Gastrocnemius medialis (tissue), 4 donors: ENCODE results near the gene NHERF1. TPM values are rescaled to one million over a fixed set of nuclear protein-coding genes. Genes with fewer than 3 reads are reported as not detected.

Source experiments
- ATAC-seq, 2 donors: fragments of 150-250 bp; one replicate each; pipeline ENCODE4 v1.9.1; 2016
- DNase-seq, 2 donors: peaks; one replicate each; pipeline ENCODE4 v3.0.0-alpha.2; 2019
- H3K27ac ChIP-seq, 4 donors: fragments of 200-600 bp; sonication (generic); 1 replicate in 1 of 4; 2 replicates in 3 of 4; pipeline ENCODE4 v1.5.1; 2016 to 2018; ENCODE audit warnings: mild to moderate bottlenecking in 2 of 4, moderate library complexity in 1 of 4
- H3K27me3 ChIP-seq, 3 donors: fragments of 200-600 bp; sonication (generic) in 2 of 3; 1 replicate in 1 of 3; 2 replicates in 2 of 3; pipeline versions ENCODE4 v1.5.1 to v1.6.0; 2016 to 2019; ENCODE audit warnings: mild to moderate bottlenecking in 1 of 3, moderate library complexity in 1 of 3
- H3K36me3 ChIP-seq, 2 donors: fragments of 200-600 bp; sonication (generic) in 1 of 2; one replicate each; pipeline ENCODE4 v1.5.1; 2017 to 2018
- H3K4me1 ChIP-seq, 2 donors: fragments of 200-600 bp; sonication (generic) in 1 of 2; one replicate each; pipeline ENCODE4 v1.5.1; 2016 to 2017; ENCODE audit warnings: mild to moderate bottlenecking in 2 of 2
- H3K4me3 ChIP-seq, 4 donors: fragments of 200-600 bp; sonication (generic) in 3 of 4; 1 replicate in 1 of 4; 2 replicates in 3 of 4; pipeline ENCODE4 v1.5.1; 2016 to 2019; ENCODE audit warnings: mild to moderate bottlenecking in 2 of 4
- H3K9me3 ChIP-seq, 3 donors: fragments of 200-600 bp; sonication (generic) in 2 of 3; 1 replicate in 1 of 3; 2 replicates in 2 of 3; pipeline ENCODE4 v1.5.1; 2016 to 2019
- POLR2A ChIP-seq, 2 donors: fragments of 450-650 bp; IDR thresholded peaks; one replicate each; pipeline ENCODE4 v1.6.1; 2017; ENCODE audit warnings: antibody characterized with exemption in 2 of 2, mild to moderate bottlenecking in 2 of 2, moderate library complexity in 2 of 2
- in situ Hi-C, 4 donors: fragments of 200-750 bp; cut with MboI; loops; one replicate each; pipeline versions ENCODE4 v1.15.0 to v1.8.0; 2017; ENCODE audit warnings: low sequenced_read_pairs in 4 of 4
- intact Hi-C: fragments of 100-400 bp; cut with DNase I; formaldehyde crosslinking; loops from one replicate; pipeline ENCODE4 v1.15.1; 2023; ENCODE audit warnings: low total_unique reads
- total RNA-seq, 4 donors: library from RNA; depleted of rRNA; stranded (reverse); fragments of >200 nt; gene quantifications; one replicate each; pipeline versions ENCODE4 v1.1.0 to v1.2.3, GENCODE V29; 2016
- TF ChIP-seq, protein P1 (sequence below), 5 experiments: fragments of 450-650 bp in 3 of 5; fragments of 200-600 bp in 2 of 5; sonication (generic) in 2 of 5; IDR thresholded peaks in 4 of 5; conservative IDR thresholded peaks in 1 of 5; 1 replicate in 4 of 5; 2 replicates in 1 of 5; pipeline ENCODE4 v1.5.1; 2016 to 2019; ENCODE audit warnings: antibody characterized with exemption in 5 of 5, mild to moderate bottlenecking in 3 of 5, moderate library complexity in 3 of 5

Gene NHERF1
- total RNA-seq, 4 donors from 2014 or later, result 3.8 to 5.6 (median 5.5) TPM

- Histone ChIP-seq H3K4me1 (peaks cover 11 to 14% of the 10 kb centered on the region in 2 donors), H3K27ac (peak overlapping the region in 1 of 4 donors; percentile 69), H3K27me3 (peaks cover 1 to 13% (median 4%) of the 10 kb centered on the region in 3 donors), H3K4me3 (no peak overlapping the region), H3K9me3 (no peaks in the 10 kb centered on the region), H3K36me3 (no peaks in the 10 kb centered on the region)
- TF ChIP-seq, protein P1, sequence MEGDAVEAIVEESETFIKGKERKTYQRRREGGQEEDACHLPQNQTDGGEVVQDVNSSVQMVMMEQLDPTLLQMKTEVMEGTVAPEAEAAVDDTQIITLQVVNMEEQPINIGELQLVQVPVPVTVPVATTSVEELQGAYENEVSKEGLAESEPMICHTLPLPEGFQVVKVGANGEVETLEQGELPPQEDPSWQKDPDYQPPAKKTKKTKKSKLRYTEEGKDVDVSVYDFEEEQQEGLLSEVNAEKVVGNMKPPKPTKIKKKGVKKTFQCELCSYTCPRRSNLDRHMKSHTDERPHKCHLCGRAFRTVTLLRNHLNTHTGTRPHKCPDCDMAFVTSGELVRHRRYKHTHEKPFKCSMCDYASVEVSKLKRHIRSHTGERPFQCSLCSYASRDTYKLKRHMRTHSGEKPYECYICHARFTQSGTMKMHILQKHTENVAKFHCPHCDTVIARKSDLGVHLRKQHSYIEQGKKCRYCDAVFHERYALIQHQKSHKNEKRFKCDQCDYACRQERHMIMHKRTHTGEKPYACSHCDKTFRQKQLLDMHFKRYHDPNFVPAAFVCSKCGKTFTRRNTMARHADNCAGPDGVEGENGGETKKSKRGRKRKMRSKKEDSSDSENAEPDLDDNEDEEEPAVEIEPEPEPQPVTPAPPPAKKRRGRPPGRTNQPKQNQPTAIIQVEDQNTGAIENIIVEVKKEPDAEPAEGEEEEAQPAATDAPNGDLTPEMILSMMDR (IDR thresholded peaks at IDR 0.05 in 4 of 5, conservative IDR thresholded peaks at IDR 0.05 in 1 of 5), result no peak
- no peak for TF ChIP-seq POLR2A (IDR thresholded peaks at IDR 0.05)
- in situ Hi-C loops, result loop anchor here in 3 of 4 donors (5.0 to 10.0 kb wide), 2 partner anchors 119 to 127 kb away; partner anchors contain the start of gene FDXR (in 1 of the 3)
- intact Hi-C loops, result loop anchor here (10.0 kb wide), 1 partner anchor 209 kb away; no protein-coding TSS in a partner anchor
- no peak for ATAC-seq
- DNase-seq, result no peak
Observed at GRCh38 chr17:74745548-74746177, 2.8 kb upstream of the NHERF1 start.

DNA sequence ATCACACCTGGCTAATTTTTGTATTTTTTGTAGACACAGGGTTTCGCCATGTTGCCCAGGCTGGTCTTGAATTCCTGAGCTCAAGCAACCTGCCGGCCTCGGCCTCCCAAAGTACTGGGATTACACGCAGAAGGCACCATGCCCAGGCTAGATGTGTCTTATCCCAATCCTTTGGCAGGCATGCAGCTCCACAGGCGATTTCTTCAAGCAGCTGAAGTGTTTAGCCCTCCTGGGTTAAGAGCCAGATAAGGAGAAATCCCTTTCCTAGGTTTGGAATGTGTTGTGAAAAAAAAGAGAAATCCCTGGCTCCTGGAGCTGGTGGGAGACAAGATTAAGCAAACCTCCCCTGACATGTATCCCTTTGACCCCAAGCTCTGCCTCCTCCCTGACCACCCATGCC lies 2.1 kb upstream of the NHERF1 start:
- no peak overlapping the region for H3K27ac ChIP-seq
- peaks cover 0 to 8% (median 4%) of the 10 kb centered on the region in 3 donors for H3K27me3 ChIP-seq
- H3K9me3 ChIP-seq, result no peaks in the 10 kb centered on the region
- in situ Hi-C loops, result loop anchor here in 3 of 4 donors (5.0 to 10.0 kb wide), 2 partner anchors 118 to 126 kb away; partner anchors contain the start of gene FDXR (in 1 of the 3)
- ATAC-seq (no peak), DNase-seq (no peak)
- TF ChIP-seq, protein P1 (IDR thresholded peaks at IDR 0.05 in 4 of 5, conservative IDR thresholded peaks at IDR 0.05 in 1 of 5), result no peak
- no peaks in the 10 kb centered on the region for H3K36me3 ChIP-seq
- intact Hi-C loops, result loop anchor here (10.0 kb wide), 1 partner anchor 208 kb away; no protein-coding TSS in a partner anchor
- peaks cover 11 to 14% of the 10 kb centered on the region in 2 donors for H3K4me1 ChIP-seq
- H3K4me3 ChIP-seq, result no peak overlapping the region

- H3K4me3 ChIP-seq, result no peak overlapping the region
- peaks cover 0 to 4% (median 3%) of the 10 kb centered on the region in 3 donors for H3K27me3 ChIP-seq
- DNase-seq, result no peak
- TF ChIP-seq, protein P1 (IDR thresholded peaks at IDR 0.05 in 4 of 5, conservative IDR thresholded peaks at IDR 0.05 in 1 of 5), result no peak
- TF ChIP-seq POLR2A (IDR thresholded peaks at IDR 0.05), result no peak
- intact Hi-C loops, result loop anchor here (10.0 kb wide), 1 partner anchor 208 kb away; no protein-coding TSS in a partner anchor
- peak overlapping the region in 1 of 4 donors; percentile 79 for H3K27ac ChIP-seq
- H3K36me3 ChIP-seq, result no peaks in the 10 kb centered on the region
- ATAC-seq, result no peak
- no peaks in the 10 kb centered on the region for H3K9me3 ChIP-seq
- in situ Hi-C loops, result loop anchor here in 3 of 4 donors (5.0 to 10.0 kb wide), 2 partner anchors 118 to 125 kb away; partner anchors contain the start of gene FDXR (in 1 of the 3)
- H3K4me1 ChIP-seq, result peaks cover 11 to 14% of the 10 kb centered on the region in 2 donors
Observed at GRCh38 chr17:74746922-74747321, 1.5 kb upstream of the NHERF1 start.

- Histone ChIP-seq H3K36me3 (no peaks in the 10 kb centered on the region), H3K4me1 (peaks cover 11 to 14% of the 10 kb centered on the region in 2 donors), H3K4me3 (peak overlapping the region; percentile 58 to 82 (median 72)), H3K9me3 (no peaks in the 10 kb centered on the region), H3K27me3 (peaks cover 0 to 4% (median 0%) of the 10 kb centered on the region in 3 donors), H3K27ac (peak overlapping the region; percentile 60 to 79 (median 72))
- ATAC-seq (peak in 1 of 2 donors; percentile 83), DNase-seq (no peak)
- intact Hi-C loops, result loop anchor here (1.0 to 10.0 kb wide), 3 partner anchors 28 to 207 kb away; partner anchors contain the start of gene NAT9
- in situ Hi-C loops, result loop anchor here in 3 of 4 donors (5.0 to 10.0 kb wide), 2 partner anchors 117 to 124 kb away; partner anchors contain the start of gene FDXR (in 1 of the 3)
- TF ChIP-seq, protein P1 (IDR thresholded peaks at IDR 0.05 in 4 of 5, conservative IDR thresholded peaks at IDR 0.05 in 1 of 5), result peak in 2 of 5 experiments; percentile 30 to 43
- no peak for TF ChIP-seq POLR2A (IDR thresholded peaks at IDR 0.05)
Observed at GRCh38 chr17:74748279-74748528, 224 bp upstream of the NHERF1 start.
